Measurements from ENCODE around the gene MRPL58. TPM values are rescaled to one million over a fixed set of nuclear protein-coding genes. Genes with fewer than 3 reads are reported as not detected.
"Not testable (repeated sequence)": the region's sequence is repeated elsewhere in the genome, so short reads cannot be mapped to it uniquely, and the experiment has no call there.

Gene MRPL58
- total RNA-seq, 3 donors from 2014 or later (not counting 1 experiment from before 2014, with no cell fraction given), result 9.0 to 15.7 (median 12.9) TPM

GRCh38 chr17:74964988-74965622 is 47.4 kb upstream of the MRPL58 start:
- intact Hi-C loops (cut with micrococcal nuclease), result no loop called here
- no peak for ATAC-seq
- Mint-ChIP-seq H3K27ac (no peak overlapping the region), H3K27me3 (ENCODE audit: low read depth in 2 of 2) (peaks cover 3 to 6% of the 10 kb centered on the region in 2 donors), H3K4me3 (no peak overlapping the region), H3K9me3 (no peaks in the 10 kb centered on the region), H3K36me3 (no peaks in the 10 kb centered on the region), H3K4me1 (peaks cover 0 to 4% of the 10 kb centered on the region in 2 donors)
- no peak for DNase-seq
- Histone ChIP-seq H3K27ac (ENCODE audit: low read length) (no peak overlapping the region), H3K4me1 (ENCODE audit: control insufficient read depth, insufficient read depth, low read length) (peaks cover 5% of the 10 kb centered on the region), H3K4me3 (ENCODE audit: low read length) (no peak overlapping the region), H3K27me3 (ENCODE audit: control insufficient read depth, insufficient read depth, low read length) (no peaks in the 10 kb centered on the region), H3K36me3 (ENCODE audit: control insufficient read depth, insufficient read depth, low read length) (no peaks in the 10 kb centered on the region), H3K9me3 (ENCODE audit: control insufficient read depth, insufficient read depth, low read length) (no peaks in the 10 kb centered on the region)
- 83% methylated on average over 14 of the region's 14 CpGs for WGBS (ENCODE audit: insufficient coverage)
- no peak for TF ChIP-seq CTCF (IDR thresholded peaks at IDR 0.05)

- Mint-ChIP-seq H3K27me3 (ENCODE audit: low read depth in 2 of 2) (peaks cover 12 to 16% of the 10 kb centered on the region in 2 donors), H3K4me1 (peaks cover 6% of the 10 kb centered on the region in 2 donors), H3K4me3 (no peak overlapping the region), H3K27ac (no peak overlapping the region), H3K9me3 (no peaks in the 10 kb centered on the region), H3K36me3 (no peaks in the 10 kb centered on the region)
- Histone ChIP-seq H3K4me3 (ENCODE audit: low read length) (no peak overlapping the region), H3K4me1 (ENCODE audit: control insufficient read depth, insufficient read depth, low read length) (peaks cover 17% of the 10 kb centered on the region), H3K36me3 (ENCODE audit: control insufficient read depth, insufficient read depth, low read length) (no peaks in the 10 kb centered on the region), H3K27me3 (ENCODE audit: control insufficient read depth, insufficient read depth, low read length) (peaks cover 23% of the 10 kb centered on the region), H3K9me3 (ENCODE audit: control insufficient read depth, insufficient read depth, low read length) (no peaks in the 10 kb centered on the region), H3K27ac (ENCODE audit: low read length) (no peak overlapping the region)
- ATAC-seq, result no peak
- 88% methylated on average over 5 of the region's 5 CpGs for WGBS (ENCODE audit: insufficient coverage)
- DNase-seq, result no peak
- intact Hi-C loops (cut with micrococcal nuclease), result no loop called here
- no peak for TF ChIP-seq CTCF (IDR thresholded peaks at IDR 0.05)
These were observed 44.1 kb upstream of the MRPL58 start for GRCh38 chr17:74968361-74968780.

DNA sequence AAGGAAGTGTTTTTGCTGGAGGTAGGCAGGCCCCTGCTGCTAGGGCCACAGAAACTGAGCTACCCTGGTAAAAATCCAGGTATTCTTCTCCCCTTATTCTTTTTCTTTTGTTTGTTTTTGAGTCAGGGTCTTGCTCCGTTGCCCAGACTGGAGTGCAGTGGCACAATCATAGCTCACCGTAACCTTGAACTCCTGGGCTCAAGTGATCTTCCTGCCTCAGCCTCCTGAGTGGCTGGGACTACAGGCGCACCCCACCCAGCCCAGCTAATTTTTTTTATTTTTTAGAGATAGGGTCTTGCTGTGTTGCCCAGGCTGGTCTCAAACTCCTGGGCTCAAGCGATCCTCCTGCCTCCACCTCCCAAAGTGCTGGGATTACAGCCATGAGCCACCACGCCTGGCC is 43.0 kb upstream of the MRPL58 start:
- H3K9me3 ChIP-seq (ENCODE audit: control insufficient read depth, insufficient read depth, low read length); H3K4me3 Mint-ChIP-seq; H3K4me1 Mint-ChIP-seq; H3K36me3 ChIP-seq (ENCODE audit: control insufficient read depth, insufficient read depth, low read length); ATAC-seq; H3K27ac Mint-ChIP-seq; DNase-seq; intact Hi-C loops (cut with micrococcal nuclease); H3K4me3 ChIP-seq (ENCODE audit: low read length); H3K9me3 Mint-ChIP-seq; H3K36me3 Mint-ChIP-seq; H3K27ac ChIP-seq (ENCODE audit: low read length): not testable (repeated sequence)
- WGBS (ENCODE audit: insufficient coverage), result 95% methylated on average over 5 of the region's 5 CpGs
- H3K27me3 Mint-ChIP-seq (ENCODE audit: low read depth in 2 of 2), result peaks cover 12 to 17% of the 10 kb centered on the region in 2 donors
- H3K27me3 ChIP-seq (ENCODE audit: control insufficient read depth, insufficient read depth, low read length), result peaks cover 23% of the 10 kb centered on the region
- H3K4me1 ChIP-seq (ENCODE audit: control insufficient read depth, insufficient read depth, low read length), result peaks cover 17% of the 10 kb centered on the region

GRCh38 chr17:74970395-74970794 is 42.1 kb upstream of the MRPL58 start:
- Mint-ChIP-seq H3K27me3 (ENCODE audit: low read depth in 2 of 2) (peaks cover 7 to 18% of the 10 kb centered on the region in 2 donors), H3K36me3 (no peaks in the 10 kb centered on the region), H3K4me1 (peaks cover 6% of the 10 kb centered on the region in 2 donors), H3K27ac (no peak overlapping the region), H3K4me3 (peak overlapping the region; percentile 53), H3K9me3 (no peaks in the 10 kb centered on the region)
- H3K9me3 ChIP-seq (ENCODE audit: control insufficient read depth, insufficient read depth, low read length), result no peaks in the 10 kb centered on the region
- DNase-seq (no peak), ATAC-seq (no peak)
- H3K4me3 ChIP-seq (ENCODE audit: low read length), result no peak overlapping the region
- 89% methylated on average over 3 of the region's 3 CpGs for WGBS (ENCODE audit: insufficient coverage)
- peaks cover 17% of the 10 kb centered on the region for H3K4me1 ChIP-seq (ENCODE audit: control insufficient read depth, insufficient read depth, low read length)
- H3K27ac ChIP-seq (ENCODE audit: low read length), result no peak overlapping the region
- peaks cover 23% of the 10 kb centered on the region for H3K27me3 ChIP-seq (ENCODE audit: control insufficient read depth, insufficient read depth, low read length)
- H3K36me3 ChIP-seq (ENCODE audit: control insufficient read depth, insufficient read depth, low read length), result no peaks in the 10 kb centered on the region
- intact Hi-C loops (cut with micrococcal nuclease), result no loop called here
- TF ChIP-seq CTCF (IDR thresholded peaks at IDR 0.05), result no peak

Data from natural killer cell (primary cell).